ENCODE measurements around the gene SLC38A9.

- TF ChIP-seq CTCF (IDR thresholded peaks at IDR 0.05; ENCODE audit: low read depth, low read length, missing input control) (no peak), ATF3 (IDR thresholded peaks at IDR 0.05) (no peak), RXRA (IDR thresholded peaks at IDR 0.05) (no peak), JUND (IDR thresholded peaks at IDR 0.05) (no peak), REST (IDR thresholded peaks at IDR 0.05) (no peak), GABPA (IDR thresholded peaks at IDR 0.05 in 1 of 2, conservative IDR thresholded peaks at IDR 0.05 in 1 of 2) (no peak), RAD21 (IDR thresholded peaks at IDR 0.05) (no peak)
Observed at GRCh38 chr5:55624841-55625588, 87.1 kb downstream of the SLC38A9 start.

Measured in liver (tissue), 3 donors.